ENCODE data around the gene ATP1A2. TPM values are rescaled to one million over a fixed set of nuclear protein-coding genes. Genes with fewer than 3 reads are reported as not detected.

ATP1A2 gene
- total RNA-seq, 2 experiments from 2014 or later = not detected

GRCh38 chr1:160080381-160081100 lies 35.0 kb upstream of the ATP1A2 start:
- Mint-ChIP-seq H3K4me1 (ENCODE audit: low read depth) (peaks cover 17% of the 10 kb centered on the region), H3K4me3 (no peak overlapping the region), H3K9me3 (no peaks in the 10 kb centered on the region), H3K36me3 (ENCODE audit: low read depth) (peaks cover 9% of the 10 kb centered on the region), H3K27ac (no peak overlapping the region), H3K27me3 (peaks cover 50% of the 10 kb centered on the region)
- ATAC-seq = no peak
- intact Hi-C loops (cut with micrococcal nuclease) = loop anchor here (10.0 kb wide), 1 partner anchor 46 kb away; the partner anchor contains the start of gene PIGM
- no peak for TF ChIP-seq CTCF (IDR thresholded peaks at IDR 0.05)
- ChIA-PET CTCF (interaction anchor here (0.9 to 33.7 kb wide), 9 partner anchors 10 to 146 kb away, joined by 3 to 693 read pairs (median 17); partner anchors contain the start of gene KCNJ10), POLR2A (interaction anchor here (0.9 to 1.4 kb wide), 3 partner anchors 10 to 50 kb away, joined by 3 read pairs; no protein-coding TSS in a partner anchor)
- DNase-seq = no peak

- peaks cover 11% of the 10 kb centered on the region for H3K36me3 Mint-ChIP-seq (ENCODE audit: low read depth)
- ChIA-PET POLR2A (interaction anchor here (0.7 to 1.6 kb wide), 5 partner anchors 9 to 157 kb away, joined by 3 to 5 read pairs (median 3); partner anchors contain the start of gene PIGM), CTCF (interaction anchor here (0.9 to 33.7 kb wide), 8 partner anchors 11 to 145 kb away, joined by 3 to 693 read pairs (median 56); partner anchors contain the start of genes IGSF8 and KCNJ10)
- peaks cover 17% of the 10 kb centered on the region for H3K4me1 Mint-ChIP-seq (ENCODE audit: low read depth)
- H3K4me3 Mint-ChIP-seq = no peak within 1 kb of the TSS
- no peak for ATAC-seq
- intact Hi-C loops (cut with micrococcal nuclease) = loop anchor here (10.0 kb wide), 1 partner anchor 47 kb away; the partner anchor contains the start of gene PIGM
- H3K27ac Mint-ChIP-seq = no peak within 1 kb of the TSS
- DNase-seq = no peak
- TF ChIP-seq CTCF (IDR thresholded peaks at IDR 0.05) = no peak
- H3K9me3 Mint-ChIP-seq = no peaks in the 10 kb centered on the region
- H3K27me3 Mint-ChIP-seq = peaks cover 48% of the 10 kb centered on the region
Observed at GRCh38 chr1:160081261-160081936, 34.2 kb upstream of the ATP1A2 start, which contains the start of gene KCNJ9. Gene KCNJ9, plus strand, starts transcription at chr1:160081538. Its CDS starts 2,493 bp downstream, at chr1:160084031.

- Mint-ChIP-seq H3K4me1 (ENCODE audit: low read depth) (peaks cover 17% of the 10 kb centered on the region), H3K27me3 (peaks cover 46% of the 10 kb centered on the region), H3K27ac (no peak overlapping the region), H3K9me3 (no peaks in the 10 kb centered on the region), H3K36me3 (ENCODE audit: low read depth) (peaks cover 11% of the 10 kb centered on the region), H3K4me3 (no peak overlapping the region)
- intact Hi-C loops (cut with micrococcal nuclease) = loop anchor here (10.0 kb wide), 1 partner anchor 48 kb away; the partner anchor contains the start of gene PIGM
- DNase-seq (no peak), ATAC-seq (no peak)
- POLR2A ChIA-PET = interaction anchor here (0.7 to 1.6 kb wide), 6 partner anchors 14 to 159 kb away, joined by 3 read pairs; partner anchors contain the start of gene PIGM
- TF ChIP-seq CTCF (IDR thresholded peaks at IDR 0.05) = no peak
- CTCF ChIA-PET = interaction anchor here (5.6 to 33.7 kb wide), 5 partner anchors 12 to 75 kb away, joined by 44 to 693 read pairs (median 82); partner anchors contain the start of genes IGSF8 and KCNJ10
Observed at GRCh38 chr1:160082487-160082886, 33.1 kb upstream of the ATP1A2 start.

GRCh38 chr1:160082926-160083325 lies 32.6 kb upstream of the ATP1A2 start:
- H3K4me1 Mint-ChIP-seq (ENCODE audit: low read depth) = peaks cover 17% of the 10 kb centered on the region
- no peaks in the 10 kb centered on the region for H3K9me3 Mint-ChIP-seq
- ATAC-seq (no peak), DNase-seq (no peak)
- CTCF ChIA-PET = interaction anchor here (1.1 to 33.7 kb wide), 7 partner anchors 12 to 76 kb away, joined by 3 to 693 read pairs (median 58); partner anchors contain the start of genes IGSF8 and KCNJ10
- H3K27ac Mint-ChIP-seq = no peak overlapping the region
- no peak for TF ChIP-seq CTCF (IDR thresholded peaks at IDR 0.05)
- H3K4me3 Mint-ChIP-seq = no peak overlapping the region
- intact Hi-C loops (cut with micrococcal nuclease) = loop anchor here (10.0 kb wide), 1 partner anchor 48 kb away; the partner anchor contains the start of gene PIGM
- H3K36me3 Mint-ChIP-seq (ENCODE audit: low read depth) = peaks cover 11% of the 10 kb centered on the region
- POLR2A ChIA-PET = interaction anchor here (0.7 to 1.3 kb wide), 4 partner anchors 14 to 80 kb away, joined by 3 read pairs; no protein-coding TSS in a partner anchor
- H3K27me3 Mint-ChIP-seq = peaks cover 44% of the 10 kb centered on the region

Measured in activated CD8-positive, alpha-beta T cell treated with anti-CD3 and anti-CD28 coated beads for 36 hours (primary cell).